ENCODE results near the gene SP140L.

- TF ChIP-seq CTCF (IDR thresholded peaks at IDR 0.05) (no peak), POLR2A (IDR thresholded peaks at IDR 0.05) (no peak), EP300 (IDR thresholded peaks at IDR 0.05) (no peak)
Observed at GRCh38 chr2:230412371-230412711, 85.3 kb downstream of the SP140L start.

All from ovary (tissue), 3 donors.